ENCODE measurements around the gene RASAL1. TPM values are rescaled to one million over a fixed set of nuclear protein-coding genes. Genes with fewer than 3 reads are reported as not detected.

RASAL1 gene
- polyA plus RNA-seq, 3 donors, result not detected

- intact Hi-C loops (cut with micrococcal nuclease), result loop anchor here in 1 of 2 donors (5.0 to 10.0 kb wide), 2 partner anchors 107 to 270 kb away; no protein-coding TSS in a partner anchor
Observed at GRCh38 chr12:113154351-113154973, 18.9 kb upstream of the RASAL1 start.

More at GRCh38 chr12:113154351-113154973, 18.9 kb upstream of the RASAL1 start:
- Mint-ChIP-seq H3K4me3 (peak overlapping the region in 1 of 2 donors; percentile 83), H3K27me3 (ENCODE audit: low read depth in 3 of 3) (peaks cover 60 to 70% (median 67%) of the 10 kb centered on the region in 3 donors), H3K4me1 (peaks cover 30% of the 10 kb centered on the region), H3K36me3 (peaks cover 29 to 38% of the 10 kb centered on the region in 2 donors), H3K27ac (no peak overlapping the region), H3K9me3 (peaks cover 0 to 11% (median 8%) of the 10 kb centered on the region in 7 donors)
- Histone ChIP-seq H3K79me2 (ENCODE audit: insufficient read depth, low read length) (no peaks in the 10 kb centered on the region), H3K4me2 (replicated peaks; ENCODE audit: extremely low read depth, low read length, poor library complexity, severe bottlenecking) (peak overlapping the region; percentile 29), H3K9ac (ENCODE audit: insufficient read depth, low read length, poor library complexity, severe bottlenecking) (no peak overlapping the region), H3K27me3 (ENCODE audit: control insufficient read depth in 2 of 2, insufficient read depth in 2 of 2, low read length in 2 of 2) (peaks cover 31 to 60% of the 10 kb centered on the region in 2 donors), H3K9me3 (replicated peaks in 1 of 2; ENCODE audit: control insufficient read depth in 1 of 2, insufficient read depth in 1 of 2, low read length in 2 of 2) (peaks cover 0 to 15% of the 10 kb centered on the region in 2 donors), H2AFZ (ENCODE audit: insufficient read depth, low read depth, low read length, poor library complexity, severe bottlenecking) (peak overlapping the region; percentile 41), H3K4me1 (ENCODE audit: control insufficient read depth in 1 of 2, insufficient read depth in 2 of 2, low read length in 2 of 2) (peaks cover 13 to 34% of the 10 kb centered on the region in 2 donors), H3K27ac (ENCODE audit: low read depth in 1 of 2, low read length in 2 of 2) (no peak overlapping the region), H4K20me1 (ENCODE audit: insufficient read depth, low read length) (no peaks in the 10 kb centered on the region), H3K36me3 (replicated peaks in 1 of 2; ENCODE audit: control insufficient read depth in 1 of 2, insufficient read depth in 2 of 2, low read length in 2 of 2) (peaks cover 18 to 23% of the 10 kb centered on the region in 2 donors), H3K4me3 (replicated peaks in 1 of 3; ENCODE audit: low read depth in 2 of 3, low read length in 3 of 3) (no peak overlapping the region)
- TF ChIP-seq, protein P1, sequence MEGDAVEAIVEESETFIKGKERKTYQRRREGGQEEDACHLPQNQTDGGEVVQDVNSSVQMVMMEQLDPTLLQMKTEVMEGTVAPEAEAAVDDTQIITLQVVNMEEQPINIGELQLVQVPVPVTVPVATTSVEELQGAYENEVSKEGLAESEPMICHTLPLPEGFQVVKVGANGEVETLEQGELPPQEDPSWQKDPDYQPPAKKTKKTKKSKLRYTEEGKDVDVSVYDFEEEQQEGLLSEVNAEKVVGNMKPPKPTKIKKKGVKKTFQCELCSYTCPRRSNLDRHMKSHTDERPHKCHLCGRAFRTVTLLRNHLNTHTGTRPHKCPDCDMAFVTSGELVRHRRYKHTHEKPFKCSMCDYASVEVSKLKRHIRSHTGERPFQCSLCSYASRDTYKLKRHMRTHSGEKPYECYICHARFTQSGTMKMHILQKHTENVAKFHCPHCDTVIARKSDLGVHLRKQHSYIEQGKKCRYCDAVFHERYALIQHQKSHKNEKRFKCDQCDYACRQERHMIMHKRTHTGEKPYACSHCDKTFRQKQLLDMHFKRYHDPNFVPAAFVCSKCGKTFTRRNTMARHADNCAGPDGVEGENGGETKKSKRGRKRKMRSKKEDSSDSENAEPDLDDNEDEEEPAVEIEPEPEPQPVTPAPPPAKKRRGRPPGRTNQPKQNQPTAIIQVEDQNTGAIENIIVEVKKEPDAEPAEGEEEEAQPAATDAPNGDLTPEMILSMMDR (IDR thresholded peaks at IDR 0.05), result no peak
- DNase-seq, result no peak
- 2% methylated on average over 50 of the region's 51 CpGs for WGBS (ENCODE audit: insufficient coverage)
